HG03025 (cell line): ENCODE data around the gene SLC9A3.
"Not testable (repeated sequence)": the region's sequence is repeated elsewhere in the genome, so short reads cannot be mapped to it uniquely, and the experiment has no call there.

ENCODE experiments used
- ATAC-seq: cut with Tn5 transposase; IDR thresholded peaks from one replicate; pipeline ENCODE4 v1.9.1; 2021; ENCODE audit warnings: mild to moderate bottlenecking, moderate library complexity; ENCODE audit not compliant: unreplicated experiment, low FRiP score

Gene SLC9A3

GRCh38 chr5:478982-479535 is 45.2 kb downstream of the SLC9A3 start:
- no peak for ATAC-seq

- no peak for ATAC-seq
Observed at GRCh38 chr5:478369-478981, 45.8 kb downstream of the SLC9A3 start.

- ATAC-seq = no peak
Observed at GRCh38 chr5:477871-478270, 46.4 kb downstream of the SLC9A3 start.

GRCh38 chr5:477247-477646 is 47.0 kb downstream of the SLC9A3 start:
- no peak for ATAC-seq

- no peak for ATAC-seq
Observed at GRCh38 chr5:476814-477175, 47.5 kb downstream of the SLC9A3 start.

- ATAC-seq = no peak
Observed at GRCh38 chr5:476102-476813, 48.0 kb downstream of the SLC9A3 start.

GRCh38 chr5:475704-476101 is 48.5 kb downstream of the SLC9A3 start:
- ATAC-seq = no peak

- ATAC-seq = no peak
Observed at GRCh38 chr5:474840-475661, 49.2 kb downstream of the SLC9A3 start.

GRCh38 chr5:474232-474839 is 49.9 kb downstream of the SLC9A3 start:
- not testable (repeated sequence) for ATAC-seq

GRCh38 chr5:473551-474192 is 50.6 kb downstream of the SLC9A3 start:
- peak; percentile 18 for ATAC-seq

GRCh38 chr5:472656-473550 is 51.3 kb downstream of the SLC9A3 start:
- ATAC-seq = peak; percentile 58

- peak; percentile 22 for ATAC-seq
Observed at GRCh38 chr5:472076-472655, 52.1 kb downstream of the SLC9A3 start.

GRCh38 chr5:471750-472058 is 52.5 kb downstream of the SLC9A3 start:
- no peak for ATAC-seq

- ATAC-seq = no peak
Observed at GRCh38 chr5:470961-471749, 53.1 kb downstream of the SLC9A3 start.

- no peak for ATAC-seq
Observed at GRCh38 chr5:469752-470483, 54.3 kb downstream of the SLC9A3 start.

GRCh38 chr5:468401-468800 is 55.8 kb downstream of the SLC9A3 start:
- ATAC-seq = no peak

GRCh38 chr5:466661-467310 is 57.5 kb downstream of the SLC9A3 start:
- ATAC-seq = no peak
